ENCODE data around the gene RNF150.

Gene RNF150

DNA sequence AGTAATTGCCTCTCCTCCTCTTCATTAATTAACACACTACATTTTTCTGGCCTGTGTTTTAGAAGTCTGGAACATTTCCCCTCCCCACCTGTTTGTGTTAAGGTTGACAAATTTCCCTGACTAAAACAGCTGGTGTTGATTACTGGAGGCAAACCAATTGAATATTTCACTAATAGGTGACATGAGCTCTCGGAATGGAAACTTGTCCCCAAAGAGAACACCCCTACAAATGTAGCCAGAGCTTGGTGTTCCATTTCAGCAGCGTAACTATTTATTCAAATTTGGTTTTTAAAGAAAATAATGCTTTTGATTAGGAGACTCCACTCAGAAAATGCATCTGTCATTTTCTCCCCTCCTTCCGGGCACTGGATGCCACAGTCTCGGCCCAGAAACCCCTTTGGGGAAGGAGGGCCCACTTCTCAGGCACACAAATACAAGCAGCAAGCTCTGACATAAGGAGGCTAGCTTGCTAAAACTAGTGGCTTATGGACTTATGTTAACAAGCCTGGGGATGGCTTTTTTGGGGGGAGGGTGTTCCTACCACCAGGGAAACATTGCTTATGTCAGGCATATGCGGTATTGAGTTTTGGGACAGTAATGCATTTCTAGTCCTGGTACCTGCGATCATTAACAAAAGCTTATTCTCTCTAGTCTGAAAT is 2.2 kb downstream of the RNF150 start:
- no peak for DNase-seq

DNA sequence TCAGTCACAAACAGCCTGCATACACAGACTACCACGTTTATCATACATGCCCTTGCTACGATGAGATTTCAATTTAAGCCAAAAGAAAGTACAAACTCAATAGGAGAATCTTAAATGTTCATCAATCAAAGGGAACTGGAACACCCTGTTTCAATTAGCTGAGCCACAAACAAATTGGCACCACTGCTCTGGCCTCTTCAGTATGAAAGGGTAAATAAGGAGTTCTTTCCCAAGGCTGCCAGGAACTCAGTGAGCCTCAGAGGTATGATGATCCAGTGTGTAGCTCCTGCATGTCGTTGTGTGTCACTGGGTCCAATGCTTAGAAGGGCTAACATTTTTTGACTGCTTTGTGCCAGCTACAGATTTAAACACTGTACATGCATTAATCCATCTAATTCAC is 5.4 kb downstream of the RNF150 start:
- no peak for DNase-seq

- DNase-seq, result no peak
Measured at GRCh38 chr4:141126769-141127168, 6.5 kb downstream of the RNF150 start.

DNA sequence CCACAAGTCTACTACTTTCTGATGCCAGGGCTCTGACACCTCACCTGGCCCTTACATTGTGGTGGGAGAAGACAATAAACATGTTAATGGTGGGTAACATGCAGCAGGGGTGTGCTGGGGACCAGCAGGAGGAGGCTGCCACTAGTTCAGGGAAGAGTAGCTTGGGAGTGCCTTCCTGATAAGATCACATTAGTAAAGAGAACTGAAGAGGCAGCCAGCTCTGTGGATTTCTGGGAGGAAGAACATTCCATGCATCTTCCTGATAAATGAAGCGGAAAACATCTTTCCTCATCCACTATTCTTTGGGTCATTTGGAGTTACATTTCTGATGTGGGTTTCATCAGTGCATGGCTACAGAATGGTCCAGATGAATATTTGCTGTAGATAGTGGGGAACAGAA is 9.0 kb downstream of the RNF150 start:
- DNase-seq, result no peak

DNA sequence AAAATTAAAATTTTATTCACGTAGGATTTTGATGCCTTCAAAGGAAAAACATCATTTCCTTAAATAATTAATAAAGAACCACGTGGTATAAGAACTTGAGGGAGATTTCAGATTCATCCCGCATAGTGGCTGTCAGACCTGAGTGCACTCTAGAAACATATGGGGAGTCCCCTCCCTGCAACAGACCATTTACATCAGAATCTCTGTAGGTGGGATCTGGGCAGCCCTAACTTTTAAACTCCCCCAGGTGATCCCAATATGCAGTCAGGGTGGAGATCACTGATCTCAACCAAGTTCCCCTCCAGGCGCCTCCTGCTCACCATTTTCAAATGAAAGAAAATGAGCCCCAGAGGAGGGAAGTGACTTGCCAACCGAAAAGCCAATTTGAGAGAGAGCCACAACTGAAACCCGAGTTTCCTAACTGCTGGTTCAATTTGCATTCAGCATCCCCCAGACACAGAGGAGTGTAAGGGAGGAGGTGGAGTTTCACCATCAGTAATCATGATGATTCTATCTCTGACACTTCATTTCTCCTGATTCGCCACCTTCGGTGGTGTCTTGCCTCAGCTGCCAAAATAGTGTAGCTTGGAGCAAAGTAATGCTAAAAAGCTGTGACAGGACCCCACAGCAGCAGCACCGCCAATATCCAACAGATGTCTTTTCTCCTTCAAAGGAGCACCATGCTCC is 11.4 kb downstream of the RNF150 start:
- no peak for DNase-seq

- DNase-seq, result no peak
Measured at GRCh38 chr4:141121101-141121500, 12.2 kb downstream of the RNF150 start.

- DNase-seq, result no peak
Measured at GRCh38 chr4:141120036-141120593, 13.2 kb downstream of the RNF150 start.

DNA sequence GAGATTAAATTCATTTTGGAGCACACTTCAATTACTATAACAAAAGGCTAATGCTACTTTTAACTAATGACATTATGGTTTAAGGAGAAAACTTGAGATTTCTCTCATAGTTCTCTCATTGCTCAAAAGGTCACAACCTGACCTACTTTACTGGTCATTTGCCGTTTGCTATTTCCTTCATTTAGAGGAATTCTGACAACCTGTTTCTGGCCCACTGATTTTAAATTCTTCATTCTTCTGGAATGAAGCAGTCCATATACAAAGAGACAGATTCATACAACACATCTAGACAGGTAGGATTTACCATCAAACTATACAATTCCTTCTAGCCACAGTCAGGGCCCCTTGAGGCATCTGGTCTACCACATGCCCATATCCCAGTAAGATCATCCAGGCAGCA is 14.2 kb downstream of the RNF150 start:
- no peak for DNase-seq

- DNase-seq, result no peak
Measured at GRCh38 chr4:141118381-141118780, 14.9 kb downstream of the RNF150 start.

DNA sequence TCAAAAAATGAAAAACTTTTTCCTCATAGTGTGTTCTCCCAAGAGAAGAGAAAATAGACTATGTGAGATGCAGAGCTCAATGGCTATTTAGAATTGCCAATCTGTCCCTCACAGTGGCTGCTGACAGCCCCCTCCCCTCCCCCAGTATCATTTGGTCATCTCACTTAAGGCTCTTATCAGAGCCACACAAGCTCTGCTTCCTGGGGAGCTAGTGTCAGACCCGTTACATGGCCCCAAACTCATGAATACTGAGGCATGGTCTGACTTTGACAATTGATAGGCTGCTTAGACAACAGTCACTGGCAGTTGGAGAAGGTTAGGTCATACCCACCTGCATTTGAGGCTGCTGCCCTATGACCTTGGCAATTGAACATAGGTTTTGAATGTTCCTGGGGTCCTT is 15.3 kb downstream of the RNF150 start:
- no peak for DNase-seq

GRCh38 chr4:141109983-141110382 is 23.3 kb downstream of the RNF150 start:
- DNase-seq, result no peak

DNA sequence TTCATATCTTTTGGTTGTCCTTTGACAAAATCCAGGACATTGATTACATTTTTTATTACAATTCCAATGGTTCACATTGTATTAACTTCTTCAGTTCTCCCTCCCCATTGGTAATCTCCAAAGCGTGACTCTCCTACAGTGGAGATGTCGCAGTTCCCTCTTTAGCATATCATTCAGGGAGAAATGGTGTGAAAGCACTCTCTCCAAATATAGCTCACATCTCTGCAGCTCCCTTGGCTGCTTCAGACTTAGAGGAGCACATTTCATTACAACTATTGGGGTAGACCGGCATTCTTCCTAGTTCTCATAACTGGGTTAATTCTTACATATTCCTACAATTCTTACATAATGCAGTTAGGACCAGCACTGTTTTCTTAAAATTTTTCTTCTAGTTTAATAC is 25.3 kb downstream of the RNF150 start:
- no peak for DNase-seq

GRCh38 chr4:141102367-141102766 is 30.9 kb downstream of the RNF150 start:
- DNase-seq, result no peak

DNA sequence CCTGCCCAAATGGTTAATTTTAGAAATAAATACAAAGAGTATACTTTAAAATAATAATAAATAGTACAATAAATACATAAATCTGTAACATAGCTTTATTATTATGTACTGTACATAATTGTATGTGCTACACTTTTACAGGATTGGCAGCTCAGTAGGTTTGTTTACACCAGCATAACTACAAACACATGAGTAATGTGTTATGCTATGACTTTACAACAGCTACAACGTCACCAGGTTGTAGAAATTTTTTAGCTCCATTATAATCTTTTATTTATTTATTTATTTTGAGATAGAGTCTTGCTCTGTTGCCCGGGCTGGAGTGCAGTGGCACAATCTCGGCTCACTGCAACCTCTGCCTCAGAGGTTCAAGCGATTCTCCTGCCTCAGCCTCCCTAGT is 31.8 kb downstream of the RNF150 start:
- DNase-seq, result no peak

GRCh38 chr4:141099326-141099725 is 33.9 kb downstream of the RNF150 start:
- no peak for DNase-seq

DNA sequence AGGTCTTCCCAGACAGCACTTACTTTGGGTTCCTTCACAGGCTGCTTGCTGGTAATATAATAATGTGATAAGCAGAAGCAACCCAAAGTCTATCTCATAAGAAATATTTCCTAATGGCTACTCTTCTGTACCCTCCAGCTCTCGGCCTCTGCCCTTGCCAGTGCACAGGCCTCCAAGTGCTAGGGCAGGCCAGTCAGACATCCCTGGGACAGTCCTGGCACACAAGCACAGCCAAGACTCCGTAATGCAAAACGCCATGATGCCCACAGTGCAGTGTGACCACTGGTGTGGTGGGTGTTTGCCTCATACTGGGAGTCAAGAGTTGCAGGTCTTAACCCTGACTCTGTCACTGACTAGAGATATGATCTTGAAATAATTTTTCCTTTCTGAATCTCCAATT is 35.1 kb downstream of the RNF150 start:
- no peak for DNase-seq

- DNase-seq, result no peak
Measured at GRCh38 chr4:141090473-141090872, 42.8 kb downstream of the RNF150 start.

DNA sequence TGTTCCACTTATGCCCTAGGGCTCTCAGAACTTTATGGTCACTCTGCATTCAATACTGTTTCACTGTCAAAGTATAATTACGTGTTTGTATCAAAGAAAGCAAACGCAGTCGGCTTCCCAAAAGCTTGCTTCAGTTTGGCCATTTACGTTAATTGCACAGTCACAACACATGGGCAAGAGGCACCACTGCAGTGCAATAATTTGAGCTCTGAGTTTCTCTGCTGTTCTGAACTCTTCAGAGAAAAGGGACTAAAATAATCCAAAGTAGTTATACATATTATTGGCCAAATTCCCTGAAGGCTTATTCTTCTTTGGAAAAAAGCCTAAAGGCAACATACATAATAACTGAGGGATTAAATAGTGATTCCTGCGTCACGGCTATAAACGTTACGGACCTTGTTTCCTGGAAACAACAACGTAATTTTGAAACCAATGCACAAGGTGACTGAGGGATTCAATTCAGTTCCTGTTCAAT is 51.3 kb downstream of the RNF150 start:
- DNase-seq, result no peak

GRCh38 chr4:141080668-141081067 is 52.6 kb downstream of the RNF150 start:
- DNase-seq, result no peak

DNA sequence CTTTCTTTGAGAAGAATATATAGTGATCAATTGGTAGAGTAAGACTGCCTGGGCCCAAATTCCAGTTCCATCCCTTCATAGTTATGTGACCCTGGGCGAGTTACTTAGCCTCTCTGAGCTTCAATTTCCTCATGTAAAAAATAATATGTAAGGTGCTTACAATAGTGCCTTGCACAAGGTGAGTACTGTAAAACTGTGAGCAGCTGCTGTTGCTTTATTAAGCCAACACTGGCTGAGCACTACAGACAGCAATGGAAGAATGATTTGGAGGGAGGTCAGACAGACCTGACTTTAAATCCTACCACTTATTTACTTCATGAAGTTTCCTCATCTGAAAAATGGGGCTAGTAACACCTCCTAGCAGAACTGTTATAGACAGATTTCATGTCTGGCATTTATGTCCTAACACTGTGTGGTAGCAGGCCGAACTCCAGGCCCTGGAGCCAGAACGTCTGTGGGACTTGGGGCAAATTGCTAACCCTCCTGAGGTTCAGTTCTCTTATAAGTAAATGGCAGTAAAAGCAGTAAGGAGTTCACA is 53.8 kb downstream of the RNF150 start:
- DNase-seq, result no peak

DNA sequence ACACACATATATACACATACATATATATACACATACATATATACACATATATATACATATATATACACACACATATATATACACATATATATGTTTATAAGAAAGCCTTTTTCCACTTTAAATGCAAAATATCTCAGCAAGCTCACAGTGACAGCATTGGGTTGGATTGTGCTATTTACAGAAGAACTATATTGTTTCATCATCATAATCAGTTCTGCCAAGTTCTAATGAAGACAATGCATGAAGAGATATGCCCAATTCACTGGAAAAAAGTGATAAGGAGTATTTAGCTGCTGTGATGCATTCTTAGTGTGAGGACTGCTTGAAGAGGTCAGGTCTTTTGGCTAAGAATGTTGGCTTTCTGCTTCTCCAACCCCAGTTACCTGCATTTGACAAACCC is 54.4 kb downstream of the RNF150 start:
- no peak for DNase-seq

- no peak for DNase-seq
Measured at GRCh38 chr4:141077611-141078225, 55.6 kb downstream of the RNF150 start.

DNA sequence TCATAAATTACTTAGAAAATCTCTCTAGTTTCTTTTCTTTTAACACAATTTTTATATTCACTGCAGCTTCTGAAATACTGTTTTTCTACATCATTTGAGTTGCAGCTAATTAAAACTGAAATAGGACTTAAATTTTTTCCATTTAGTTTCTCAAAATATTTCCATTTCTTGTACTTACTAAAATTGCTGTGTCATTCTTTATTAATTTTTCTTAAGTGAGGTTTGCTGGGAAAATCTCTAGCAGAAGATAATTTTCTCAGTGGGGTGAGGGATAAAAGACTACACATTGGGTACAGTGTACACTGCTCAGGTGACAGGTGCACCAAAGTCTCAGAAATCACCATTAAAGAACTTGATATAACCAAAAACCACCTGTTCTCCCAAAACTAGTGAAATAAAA is 57.7 kb downstream of the RNF150 start:
- no peak for DNase-seq
